Stimulated activated CD4-positive, alpha-beta T cell treated with anti-CD3 and anti-CD28 coated beads, Interleukin-15, amount 100 ng/mL, for 48 hours (primary cell): ENCODE data around the gene SLC41A3.

Experiments
- DNase-seq, 2 donors: peaks; one replicate each; pipeline ENCODE4 v3.0.0-alpha.2; 2020; ENCODE audit warnings: low read depth in 2 of 2

SLC41A3 gene

DNA sequence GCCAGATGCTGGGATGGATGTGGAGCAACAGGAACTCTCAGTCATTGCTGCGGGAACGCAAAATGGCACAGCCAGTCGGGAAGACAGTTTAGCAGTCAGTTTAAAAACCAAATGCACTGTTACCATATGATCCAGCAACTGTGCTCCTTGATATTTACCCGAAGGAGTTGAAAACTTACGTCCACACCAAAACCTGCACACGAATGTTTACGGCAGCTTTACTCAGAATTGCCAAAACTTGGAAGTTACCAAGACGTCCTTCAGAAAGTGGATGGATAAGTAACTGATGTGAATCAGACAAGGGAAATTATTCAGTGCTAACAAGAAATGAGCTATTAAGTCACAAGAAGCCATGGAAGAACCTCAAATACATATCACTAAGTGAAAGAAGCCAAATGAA is 36.1 kb upstream of the SLC41A3 start:
- no peak for DNase-seq

DNA sequence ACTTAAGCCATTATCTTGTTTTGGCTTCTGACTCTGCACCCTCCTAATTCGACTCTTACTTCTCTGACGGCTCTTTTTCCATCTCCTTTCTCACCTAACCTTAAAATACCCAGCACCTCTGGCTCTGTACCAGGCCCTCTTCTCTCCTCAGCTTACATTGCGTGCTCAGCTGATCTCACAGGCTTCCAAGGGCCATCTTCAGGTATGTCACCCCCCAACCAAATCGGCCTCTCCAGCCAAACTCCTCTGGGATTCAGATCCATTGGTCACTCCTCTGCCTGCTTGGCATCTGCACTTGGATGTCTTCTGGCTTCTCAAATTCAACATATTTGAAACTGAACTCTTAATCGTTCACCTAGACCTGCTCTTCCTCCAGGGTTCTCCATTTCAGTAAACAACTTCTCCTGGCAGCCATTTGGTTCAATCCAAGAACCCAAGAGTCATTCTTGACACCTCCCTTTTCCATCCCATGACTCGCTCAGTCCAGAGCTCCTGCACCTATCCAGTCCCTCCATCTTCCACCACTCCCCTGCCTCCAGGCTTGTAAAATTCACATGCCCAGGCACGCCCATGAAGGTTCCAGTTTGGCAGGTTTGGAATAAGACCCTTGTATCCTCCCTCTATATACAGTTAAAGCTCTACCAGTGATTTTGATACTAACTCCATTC is 35.2 kb upstream of the SLC41A3 start:
- no peak for DNase-seq

DNA sequence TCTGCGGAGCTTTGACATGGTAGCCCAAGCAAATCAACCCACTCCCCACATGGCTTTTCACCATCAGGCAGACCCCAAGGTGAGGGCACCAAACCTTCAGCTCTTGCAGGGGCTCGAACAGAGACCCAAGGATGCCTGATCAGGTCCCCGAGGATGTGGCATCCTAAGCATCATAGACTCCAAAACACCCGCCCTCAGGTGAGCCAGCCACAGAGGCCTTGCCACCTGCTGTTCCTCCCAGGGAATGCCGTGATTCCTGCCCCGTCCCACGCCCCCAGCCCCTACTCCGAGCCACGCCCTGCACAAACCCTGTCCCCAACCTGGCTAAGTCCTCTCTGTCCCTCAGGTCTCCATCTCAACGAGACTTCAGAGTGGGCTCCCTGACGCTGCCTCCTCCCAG is 34.7 kb upstream of the SLC41A3 start:
- no peak for DNase-seq

DNA sequence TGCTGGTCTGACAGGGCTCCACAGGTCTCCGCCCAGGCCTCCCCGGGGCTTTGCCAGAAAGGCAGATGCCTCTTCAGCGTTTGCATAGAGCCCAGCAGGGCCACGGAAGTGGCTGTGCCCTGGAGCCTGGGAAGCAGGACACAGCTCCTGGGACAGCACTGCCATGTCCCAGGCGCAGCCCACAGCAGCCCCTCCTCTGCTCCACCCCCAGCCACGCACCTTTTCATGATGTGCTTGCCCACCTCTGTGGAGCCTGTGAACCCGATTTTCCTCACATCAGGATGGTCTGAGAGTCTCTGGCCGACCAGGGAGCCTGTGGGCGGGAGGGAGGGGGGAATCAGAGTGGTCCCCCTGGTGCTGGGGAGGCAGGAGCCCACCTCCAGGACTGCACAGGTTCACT is 33.9 kb upstream of the SLC41A3 start:
- no peak for DNase-seq

DNA sequence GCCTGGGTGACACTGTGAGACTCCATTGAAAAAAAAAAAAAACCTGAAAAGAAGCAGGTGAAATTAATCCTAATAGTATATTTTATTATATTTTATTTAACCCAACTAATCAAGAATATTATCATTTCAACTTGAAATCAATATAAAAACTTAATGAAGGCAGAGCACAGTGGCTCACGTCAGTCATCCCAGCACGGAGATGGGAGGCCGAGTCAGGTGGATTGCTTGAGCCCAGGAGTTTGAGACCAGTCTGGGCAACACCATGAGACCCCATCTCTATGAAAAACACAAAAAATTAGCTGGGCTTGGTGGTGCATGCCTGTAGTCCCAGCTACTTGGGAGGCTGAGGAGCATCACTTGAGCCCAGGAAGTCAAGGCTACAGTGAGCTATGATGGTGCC is 33.3 kb upstream of the SLC41A3 start:
- no peak for DNase-seq

DNA sequence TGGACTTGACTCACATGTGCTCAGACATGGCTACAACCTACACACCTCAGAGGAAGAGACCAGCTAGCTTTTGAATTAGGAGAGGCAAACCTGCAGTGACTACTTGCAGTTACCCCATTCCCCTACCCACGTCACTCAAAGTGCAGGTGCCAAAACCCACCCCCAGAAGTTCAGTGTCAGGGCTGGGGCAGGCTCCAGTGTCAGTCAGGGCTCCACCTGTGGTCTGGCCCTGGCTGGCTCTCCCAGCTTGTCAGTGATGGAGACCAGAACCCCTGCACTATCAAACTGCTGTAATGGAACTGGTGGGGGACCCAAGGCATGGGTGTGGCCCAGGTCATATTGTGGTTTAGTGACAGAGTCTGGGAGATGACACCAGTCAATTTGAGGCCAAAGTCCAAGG is 32.6 kb upstream of the SLC41A3 start:
- no peak for DNase-seq

DNA sequence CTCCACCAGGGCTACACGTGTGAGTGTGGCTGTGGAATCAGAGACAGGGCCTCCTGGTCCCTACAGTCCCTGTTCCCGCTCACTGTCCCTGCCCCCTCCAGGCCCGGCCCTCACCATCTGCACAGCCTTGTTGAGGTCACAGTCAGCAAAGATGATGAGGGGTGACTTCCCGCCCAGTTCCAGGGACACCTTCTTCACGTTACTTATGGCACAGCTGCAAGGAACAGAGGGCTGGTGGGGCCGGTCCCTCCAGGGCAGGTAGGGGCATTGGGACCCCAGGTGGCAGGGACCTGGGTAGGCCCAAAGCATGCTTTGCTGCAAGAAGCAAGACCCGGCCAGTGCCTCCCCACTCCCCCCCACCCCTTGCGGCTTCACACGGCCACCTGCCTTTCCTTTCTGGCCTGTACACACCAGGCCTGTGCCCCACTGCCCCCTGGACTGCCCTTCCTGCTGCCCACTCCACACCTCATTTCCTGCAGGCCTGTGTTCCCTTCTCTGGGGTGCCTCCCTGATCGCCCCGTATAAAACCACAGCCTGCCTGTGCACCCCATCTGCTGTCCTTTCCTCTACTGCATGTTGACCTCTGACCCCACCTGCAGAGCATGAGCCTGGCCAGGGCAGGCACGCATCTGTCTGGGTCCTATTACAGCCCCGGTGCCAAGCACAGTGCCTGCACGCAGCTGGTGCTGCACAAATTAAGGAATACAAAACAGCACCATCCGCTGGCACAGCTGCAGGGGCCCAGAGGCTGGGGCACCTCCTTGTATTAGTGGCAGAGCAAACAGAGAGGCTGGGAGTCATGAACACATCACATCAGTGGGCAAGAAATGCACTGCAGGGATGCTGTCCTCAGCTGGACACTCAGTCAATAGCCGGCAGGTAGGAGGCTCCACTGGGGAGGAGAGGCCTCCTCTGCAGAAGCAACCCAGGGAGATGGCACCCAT is 30.8 kb upstream of the SLC41A3 start:
- no peak for DNase-seq

DNA sequence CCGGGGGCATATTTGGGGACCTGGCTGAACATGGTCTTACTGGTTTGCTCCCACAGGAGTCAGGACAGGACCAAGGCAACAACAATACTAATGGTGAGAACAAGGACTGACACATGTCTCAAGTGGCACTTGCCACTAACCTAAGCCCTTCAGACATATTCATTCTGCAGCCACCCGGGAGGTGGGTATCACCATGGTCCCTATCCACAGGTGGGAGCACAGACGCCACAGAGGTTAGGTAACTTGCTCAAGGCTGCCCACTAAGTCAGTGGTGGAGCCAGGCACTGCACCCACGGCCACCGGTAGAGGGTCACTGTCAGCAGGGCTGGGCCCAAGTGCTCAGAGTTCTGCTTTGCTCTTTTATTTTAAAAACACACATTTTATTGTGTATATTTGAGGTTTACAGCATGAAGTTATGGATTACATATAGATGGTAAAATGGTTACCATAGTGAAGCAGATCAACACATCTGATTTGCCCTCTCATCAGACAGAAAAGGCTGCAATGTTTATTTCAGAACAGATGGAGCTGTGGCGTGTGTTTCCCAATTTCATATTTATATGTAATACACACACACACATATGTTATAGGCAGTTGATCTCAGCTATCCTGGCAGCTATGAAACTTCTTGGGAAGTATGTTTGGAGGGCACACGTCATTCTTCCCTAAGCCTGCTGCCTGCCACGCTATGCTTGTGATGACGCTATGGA is 30.0 kb upstream of the SLC41A3 start:
- no peak for DNase-seq

DNA sequence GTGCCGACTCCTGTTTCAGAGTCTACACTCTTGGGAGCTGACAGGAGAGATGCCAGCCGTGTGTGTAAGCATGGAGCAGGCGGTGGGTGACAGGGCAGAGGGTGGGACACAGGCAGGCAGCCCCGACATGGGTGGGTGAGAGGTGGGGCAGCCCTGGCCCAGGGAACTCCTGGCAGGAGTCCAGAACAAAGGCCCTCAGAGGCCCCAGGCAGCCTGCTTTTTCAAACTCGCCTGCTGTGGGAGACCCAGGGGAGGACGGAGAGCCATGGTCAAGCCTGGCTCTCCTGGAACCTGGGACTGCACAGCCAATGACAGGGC is 29.3 kb upstream of the SLC41A3 start:
- DNase-seq, result no peak

DNA sequence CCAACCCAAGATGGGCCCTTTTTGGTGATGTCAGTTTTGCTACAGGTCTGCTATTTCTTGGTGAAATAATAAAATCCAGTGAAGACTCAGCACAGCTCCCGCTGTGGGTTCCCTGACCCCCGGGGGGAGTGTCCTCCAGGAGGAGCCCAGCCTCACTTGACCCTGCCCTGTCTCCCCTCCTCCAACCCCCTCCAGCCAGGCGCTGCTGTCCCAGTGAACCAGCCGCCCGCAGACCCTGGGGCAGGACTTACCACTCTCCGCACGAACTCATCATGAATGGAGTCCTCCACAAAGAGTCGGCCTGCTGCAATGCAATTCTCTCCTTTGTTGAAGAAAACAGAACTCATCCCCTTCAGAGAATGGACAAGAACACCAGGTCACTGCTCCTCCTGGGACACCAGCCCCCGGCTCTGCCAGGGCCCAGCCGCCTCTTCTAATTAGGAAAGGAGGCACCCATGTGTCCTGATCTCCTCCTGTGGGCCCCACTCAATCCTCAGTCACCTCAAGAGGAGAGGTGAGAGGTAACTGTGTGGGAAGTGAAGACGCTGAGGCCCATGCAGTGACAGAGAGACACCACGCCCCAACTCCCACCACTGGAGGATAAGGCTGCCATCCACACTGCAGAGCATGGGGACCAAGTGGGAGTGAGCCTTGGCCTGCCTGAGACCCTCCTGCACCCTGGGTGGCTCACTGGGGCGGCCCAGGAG is 28.8 kb upstream of the SLC41A3 start:
- no peak for DNase-seq

DNA sequence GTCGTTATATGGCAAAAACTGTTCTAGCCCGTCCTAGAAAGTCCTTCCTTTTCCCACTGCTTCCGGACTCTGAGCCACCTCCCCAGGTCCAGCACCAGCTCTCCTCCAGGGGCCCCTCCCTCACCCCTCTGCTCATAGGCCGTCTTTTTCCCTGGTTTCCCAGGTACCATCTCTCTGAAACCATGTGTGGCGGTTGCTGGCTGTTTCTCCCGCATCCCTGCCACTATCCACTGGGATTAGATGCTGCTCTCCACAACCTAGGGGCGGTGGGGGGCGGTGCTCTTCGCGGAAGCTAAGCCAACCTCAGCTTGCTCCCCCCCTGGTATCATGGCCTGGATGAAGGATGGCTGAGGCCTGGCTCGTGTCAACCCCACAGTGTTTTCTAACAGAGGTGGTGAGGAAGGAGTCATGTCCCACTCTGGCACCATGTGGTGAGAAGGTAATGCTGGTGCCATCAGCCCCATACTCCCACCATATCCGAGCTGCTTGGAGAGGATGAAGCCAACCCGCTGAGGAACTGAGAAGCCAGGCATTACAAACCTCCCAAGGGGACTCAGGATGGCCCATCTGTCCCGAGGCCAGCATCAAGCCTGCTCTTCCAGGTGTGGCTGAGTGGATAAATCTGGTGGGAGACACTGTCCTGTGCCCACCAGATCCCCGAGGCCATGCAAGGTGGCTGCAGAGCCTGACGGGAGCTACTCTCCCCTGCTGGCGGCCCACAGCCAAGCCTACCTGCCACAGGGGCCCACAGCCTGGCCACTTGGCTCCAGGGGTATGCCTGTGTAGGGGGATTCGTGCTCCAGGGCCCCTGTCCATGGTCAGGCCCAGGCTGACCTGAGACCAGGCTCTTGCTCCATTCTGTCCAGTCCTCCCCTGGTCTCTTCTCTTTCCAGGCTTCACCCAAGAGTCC is 27.9 kb upstream of the SLC41A3 start:
- no peak for DNase-seq

DNA sequence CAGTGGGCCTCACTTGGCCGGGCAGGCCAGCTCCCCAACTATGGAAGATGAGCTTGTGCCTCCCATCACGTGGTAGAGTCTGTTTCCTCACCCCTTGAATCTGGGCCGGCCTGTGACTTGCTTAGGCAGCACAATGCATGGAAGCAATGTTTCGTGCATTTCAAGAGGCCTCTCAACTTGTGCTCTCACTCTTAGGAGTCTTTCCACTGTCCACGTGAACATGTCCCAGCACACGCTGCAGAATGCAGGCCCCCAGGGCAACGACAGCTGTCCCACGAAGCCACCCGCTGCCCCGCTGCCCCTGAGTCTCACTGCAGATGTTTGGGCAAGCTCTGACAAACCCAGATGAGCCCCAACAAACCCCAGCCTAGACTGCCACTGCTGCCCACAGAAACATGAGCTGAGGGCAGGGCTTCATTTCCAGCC is 27.2 kb upstream of the SLC41A3 start:
- DNase-seq, result no peak

DNA sequence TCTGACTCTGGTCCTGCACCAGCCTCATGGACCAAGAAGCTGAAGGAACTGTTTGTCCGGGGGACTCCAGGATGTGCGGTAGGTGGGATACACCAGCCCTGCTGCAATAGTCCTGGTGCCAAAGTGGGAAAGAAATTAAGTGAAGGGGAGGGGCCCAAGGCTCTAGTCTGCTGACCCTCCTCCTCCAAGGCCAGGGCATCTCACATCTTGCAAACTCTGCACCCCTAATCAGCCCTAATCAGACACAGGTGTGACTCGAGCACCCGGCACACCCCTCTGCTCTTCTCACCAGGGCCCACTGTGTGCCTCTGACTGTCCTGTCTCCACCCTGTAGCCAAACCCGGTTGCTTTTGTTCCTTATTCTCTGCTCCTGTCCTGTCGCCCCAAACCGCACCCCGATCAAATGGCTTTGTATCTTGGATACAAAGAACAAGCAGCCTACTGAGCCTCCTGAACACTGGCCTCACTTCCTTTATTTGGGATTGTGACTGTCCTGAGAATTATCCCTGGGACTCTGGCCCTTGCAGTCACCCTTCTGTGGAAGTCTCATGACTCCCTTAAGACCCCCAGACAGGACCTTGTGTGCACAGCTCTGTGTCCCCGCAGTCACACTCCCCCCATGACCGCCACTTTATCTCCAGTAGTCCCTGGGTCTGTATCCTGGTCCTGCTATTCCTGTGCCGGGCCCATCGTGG is 26.7 kb upstream of the SLC41A3 start:
- no peak for DNase-seq

DNA sequence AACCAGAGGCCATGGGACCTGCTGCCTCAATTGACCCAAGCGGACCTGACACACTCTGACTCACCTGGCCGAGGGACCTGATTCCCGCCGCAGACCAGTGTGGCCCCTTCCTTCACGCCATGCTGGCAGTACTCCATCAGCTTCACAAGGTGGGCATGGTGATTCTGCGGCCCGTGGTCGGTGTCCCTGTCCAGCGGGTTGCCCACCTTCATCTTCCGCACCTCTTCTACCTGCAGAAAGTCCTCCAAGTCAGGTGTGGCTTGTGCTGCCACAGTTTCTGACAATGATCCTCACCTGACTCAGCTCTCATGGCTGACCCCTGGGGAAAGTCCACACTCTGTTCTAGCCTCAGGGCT is 25.9 kb upstream of the SLC41A3 start:
- no peak for DNase-seq

DNA sequence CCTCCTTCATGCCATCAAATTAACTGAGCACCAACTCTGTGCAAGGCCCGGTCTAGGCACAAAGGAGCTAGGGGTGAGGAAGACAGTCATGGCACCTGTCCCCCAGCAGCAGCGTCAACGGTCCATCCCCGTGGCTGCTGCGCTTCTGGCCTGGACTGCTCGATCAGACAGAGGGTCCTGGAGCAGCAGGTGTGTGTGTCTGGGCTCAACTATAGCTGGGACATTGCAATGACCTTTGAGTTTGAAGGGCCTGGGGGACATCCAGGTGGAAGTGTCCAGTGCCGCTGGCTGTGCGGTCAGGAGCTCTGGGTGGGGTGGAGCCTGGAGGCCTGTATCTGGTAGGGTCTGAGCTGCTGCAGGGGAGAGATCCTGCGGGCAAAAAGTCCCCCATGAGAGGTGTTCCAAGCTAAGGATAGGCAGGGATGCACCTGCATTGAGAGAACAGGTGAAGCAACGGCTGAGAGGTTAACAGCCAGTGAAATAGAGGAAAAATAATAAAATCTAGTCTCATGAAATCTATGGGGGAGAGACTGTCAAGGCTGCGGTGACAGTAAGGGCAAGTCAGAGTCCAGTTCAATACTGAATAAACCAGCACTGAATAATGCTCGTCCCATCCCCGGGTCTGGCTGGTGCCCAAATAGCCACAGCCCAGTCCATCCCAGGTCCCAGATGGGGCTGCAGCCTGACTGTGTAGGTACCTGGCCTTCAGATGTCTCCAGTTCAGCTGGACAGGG is 25.4 kb upstream of the SLC41A3 start:
- DNase-seq, result no peak

DNA sequence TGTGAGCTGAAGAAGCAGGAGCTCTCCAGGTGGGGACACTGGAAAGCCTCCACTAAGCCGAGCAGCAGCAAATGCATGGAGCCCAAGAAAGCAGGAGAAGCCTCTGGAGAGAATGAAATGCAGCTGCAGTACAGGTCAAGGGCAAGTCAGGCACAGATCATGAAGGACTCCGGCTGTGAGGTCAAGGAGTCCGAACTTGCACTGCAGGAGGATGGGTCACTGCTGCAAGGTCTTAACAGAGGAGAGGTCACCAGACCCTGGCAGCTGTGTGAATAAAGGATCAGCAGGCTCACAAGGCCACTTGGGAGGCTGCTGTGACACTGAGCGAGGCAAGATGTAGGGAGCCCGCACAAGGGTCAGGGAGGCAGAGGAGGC is 24.7 kb upstream of the SLC41A3 start:
- DNase-seq, result no peak

DNA sequence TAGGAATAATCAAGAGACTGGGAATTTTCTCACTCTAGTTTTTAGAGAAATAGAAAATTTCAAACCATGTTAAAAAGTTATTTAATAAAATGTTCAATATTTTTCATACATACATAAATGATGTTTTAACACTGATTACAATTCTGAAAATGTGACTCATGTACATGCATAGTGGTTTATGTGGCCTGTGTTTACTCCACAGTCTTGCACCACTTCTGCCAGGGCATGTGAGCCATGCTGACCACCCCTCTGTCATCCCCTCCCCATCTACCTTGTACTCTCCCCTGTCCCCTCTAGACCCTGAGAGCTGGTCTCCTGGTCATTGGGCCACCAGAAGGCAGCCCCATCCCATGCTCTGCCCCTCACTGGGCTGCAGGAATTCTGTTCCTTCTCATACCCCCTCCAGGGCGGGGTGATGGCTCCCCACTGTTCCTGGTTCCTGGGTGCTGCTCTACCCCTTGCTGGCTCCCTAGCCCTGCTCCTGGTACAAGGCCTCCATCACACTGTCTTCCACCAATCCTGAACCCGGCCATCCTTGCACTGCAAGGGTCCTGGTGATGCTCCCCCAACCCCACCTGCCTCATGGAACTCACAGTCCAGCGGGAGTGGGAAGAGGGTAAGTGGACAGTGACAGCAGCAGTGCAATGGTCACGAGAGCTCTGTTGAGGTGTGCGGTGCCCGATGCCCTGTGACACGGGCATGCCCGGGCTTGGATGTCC is 24.2 kb upstream of the SLC41A3 start:
- DNase-seq, result no peak

DNA sequence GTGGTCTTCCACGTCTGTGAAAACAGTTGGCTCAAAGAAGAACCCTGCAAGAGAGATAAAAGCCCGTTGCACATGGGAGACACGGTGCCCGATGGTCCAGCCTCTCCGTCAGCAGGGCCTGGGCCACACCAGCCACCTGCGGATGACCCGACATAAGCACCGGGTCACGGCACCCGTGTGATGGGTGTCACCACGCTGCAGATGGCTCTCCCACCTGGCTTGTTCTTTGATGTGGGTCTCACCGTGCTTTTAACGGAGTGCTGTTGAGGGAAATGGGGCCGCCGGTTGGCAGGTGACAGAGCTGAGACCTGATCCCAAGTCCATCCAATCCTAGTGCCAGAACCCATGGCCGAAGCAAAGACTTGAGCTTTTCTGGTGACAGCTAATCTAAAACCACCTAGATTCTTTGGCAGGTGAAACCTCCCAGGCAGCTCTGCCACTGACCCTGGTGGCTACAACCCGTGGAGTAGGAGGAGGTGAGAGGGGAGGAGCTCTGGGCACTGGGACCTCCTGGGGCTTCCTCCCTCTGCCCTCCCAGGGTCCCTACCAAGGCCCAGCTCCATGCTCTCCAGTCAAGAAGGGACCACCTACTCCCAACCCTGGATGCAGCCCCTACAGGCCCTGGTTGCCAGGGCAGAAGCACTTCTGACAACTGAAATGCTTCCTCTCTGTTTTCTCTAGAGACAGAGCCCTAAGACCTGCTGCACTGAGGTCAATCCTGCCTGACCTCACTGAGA is 23.4 kb upstream of the SLC41A3 start:
- DNase-seq, result no peak
